Fibroblast of mammary gland (primary cell): ENCODE data around the gene PLCH1.

Experiments
- DNase-seq: peaks from one replicate; pipeline ENCODE4 v3.0.0-alpha.2; 2010; ENCODE audit warnings: low read depth
- H3K4me3 ChIP-seq: 2 replicates; pipeline ENCODE4 v1.5.1; 2011; ENCODE audit warnings: low read depth, mild to moderate bottlenecking, low read length, moderate library complexity; ENCODE audit not compliant: control insufficient read depth
- CTCF ChIP-seq: conservative IDR thresholded peaks from 2 replicates; pipeline ENCODE4 v1.5.1; 2011; ENCODE audit warnings: low read depth, low read length, inconsistent platforms; ENCODE audit not compliant: control insufficient read depth, insufficient read depth

The PLCH1 gene

GRCh38 chr3:155516439-155516838, 228.4 kb downstream of the PLCH1 start:
- no peak for TF ChIP-seq CTCF
- H3K4me3 ChIP-seq: no peak overlapping the region
- DNase-seq: no peak

GRCh38 chr3:155512867-155513261, 232.0 kb downstream of the PLCH1 start:
- DNase-seq: no peak
- no peak overlapping the region for H3K4me3 ChIP-seq
- no peak for TF ChIP-seq CTCF

DNA sequence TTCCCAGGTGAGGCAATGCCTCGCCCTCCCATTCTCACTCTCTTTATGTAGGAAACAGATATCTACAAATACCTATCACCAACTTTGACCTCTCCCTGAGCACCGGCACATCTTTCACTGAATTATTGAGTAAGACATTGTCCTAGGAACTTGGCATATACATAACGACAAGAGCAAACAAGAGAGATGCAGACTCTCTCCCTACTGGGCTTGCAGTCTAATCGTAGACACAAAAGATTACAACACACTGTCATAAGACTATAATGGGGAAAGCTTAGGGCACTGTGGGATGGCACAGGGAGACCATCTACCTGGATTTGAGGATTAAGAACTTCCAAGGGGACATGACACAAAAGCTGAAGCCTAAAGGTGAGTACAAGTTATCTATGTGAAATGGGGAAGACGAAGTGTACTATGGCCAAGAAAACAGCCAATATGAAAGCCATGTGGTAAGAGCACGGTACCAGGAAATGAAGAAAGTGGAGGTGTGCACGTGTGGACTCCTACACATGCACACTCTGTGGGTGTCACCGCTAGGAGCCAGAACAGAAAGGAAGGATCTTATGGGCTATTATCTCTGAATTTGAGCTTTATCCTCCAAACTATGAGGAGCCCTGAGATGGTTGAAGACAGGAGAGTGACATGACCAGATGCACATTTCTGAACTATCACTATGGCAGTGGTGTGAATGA, 232.6 kb downstream of the PLCH1 start:
- no peak for DNase-seq
- no peak for TF ChIP-seq CTCF
- no peak overlapping the region for H3K4me3 ChIP-seq

- DNase-seq: no peak
- no peak for TF ChIP-seq CTCF
- no peak overlapping the region for H3K4me3 ChIP-seq
Observed at GRCh38 chr3:155504682-155505081, 240.2 kb downstream of the PLCH1 start.

DNA sequence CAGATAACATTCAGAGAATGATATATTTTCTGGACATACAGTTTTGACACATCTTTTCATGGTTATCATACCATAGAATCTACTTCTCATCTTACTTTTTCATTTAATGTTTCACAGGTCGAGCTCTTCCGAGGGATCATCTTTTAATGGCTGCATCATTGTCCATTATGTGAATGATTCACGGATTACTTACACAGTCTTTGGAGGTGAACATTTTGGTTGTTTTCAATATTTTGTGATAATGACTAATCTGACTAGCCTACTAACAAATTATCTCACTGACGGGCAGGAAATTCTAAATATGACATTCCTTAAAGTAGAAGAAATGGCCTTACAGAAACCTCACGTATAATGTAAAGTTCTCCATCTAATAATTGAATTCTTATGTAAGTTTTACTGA, 242.2 kb downstream of the PLCH1 start:
- no peak for TF ChIP-seq CTCF
- no peak overlapping the region for H3K4me3 ChIP-seq
- DNase-seq: peak; percentile 12

DNA sequence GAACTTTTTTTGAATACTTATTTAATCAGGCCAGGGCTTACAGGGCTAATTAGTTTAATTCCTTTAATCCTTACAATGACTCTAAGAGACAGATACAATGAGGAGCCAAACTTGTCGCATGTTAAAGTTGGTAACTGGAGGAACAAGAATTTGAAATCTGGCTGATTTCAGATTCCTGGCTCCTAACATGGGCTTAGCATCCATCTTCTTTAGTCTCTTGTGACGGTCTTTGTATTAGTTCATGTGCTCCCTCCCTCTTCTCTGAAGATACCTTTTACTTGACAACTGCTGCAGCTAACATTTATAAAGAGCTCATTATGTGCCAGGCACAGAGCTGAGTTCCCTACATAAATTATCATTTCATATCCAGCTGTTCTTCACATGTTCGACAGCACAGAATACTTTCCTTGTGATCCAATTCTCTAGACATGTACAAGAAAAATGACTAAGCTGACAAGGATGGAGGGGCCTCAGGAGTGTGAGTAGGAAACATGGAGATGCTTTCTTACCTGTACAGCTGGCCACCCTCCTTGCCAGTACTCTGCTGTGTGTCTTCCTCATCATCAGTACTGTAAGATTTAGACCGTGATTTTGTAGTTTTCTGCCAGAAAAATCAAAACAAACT, 244.6 kb downstream of the PLCH1 start:
- no peak overlapping the region for H3K4me3 ChIP-seq
- TF ChIP-seq CTCF: no peak
- DNase-seq: no peak
